Spleen (tissue), 11 donors: ENCODE measurements around the gene ENPEP. TPM values are rescaled to one million over a fixed set of nuclear protein-coding genes. Genes with fewer than 3 reads are reported as not detected.
"Not testable (repeated sequence)": the region's sequence is repeated elsewhere in the genome, so short reads cannot be mapped to it uniquely, and the experiment has no call there.

Experiments
- DNase-seq: peaks from one replicate; pipeline ENCODE4 v3.0.0-alpha.2; 2020
- H3K27ac ChIP-seq, 8 donors: fragments of 200-600 bp; sonication (generic) in 7 of 8; 1 replicate in 4 of 8; 2 replicates in 4 of 8; pipeline versions ENCODE4 v1.5.0 to v1.8.0; 2016 to 2021; ENCODE audit warnings: inconsistent platforms in 4 of 8, mild to moderate bottlenecking in 4 of 8, moderate library complexity in 1 of 8
- H3K27me3 ChIP-seq, 7 donors: fragments of 200-600 bp; sonication (generic) in 6 of 7; replicated peaks in 1 of 7; 1 replicate in 4 of 7; 2 replicates in 3 of 7; pipeline versions ENCODE4 v1.5.0 to v1.8.0; 2016 to 2021; ENCODE audit warnings: inconsistent platforms in 3 of 7, mild to moderate bottlenecking in 1 of 7
- H3K36me3 ChIP-seq, 6 donors: fragments of 200-600 bp; sonication (generic) in 5 of 6; 1 replicate in 4 of 6; 2 replicates in 2 of 6; pipeline versions ENCODE4 v1.5.0 to v1.8.0; 2016 to 2021; ENCODE audit warnings: inconsistent platforms in 2 of 6
- H3K4me1 ChIP-seq, 6 donors: fragments of 200-600 bp; sonication (generic) in 5 of 6; 1 replicate in 3 of 6; 2 replicates in 3 of 6; pipeline versions ENCODE4 v1.5.0 to v1.8.0; 2016 to 2021; ENCODE audit warnings: inconsistent platforms in 3 of 6
- H3K4me3 ChIP-seq, 8 donors: fragments of 200-600 bp; sonication (generic) in 7 of 8; 1 replicate in 4 of 8; 2 replicates in 4 of 8; pipeline versions ENCODE4 v1.5.0 to v1.8.0; 2016 to 2021; ENCODE audit warnings: inconsistent platforms in 4 of 8, mild to moderate bottlenecking in 4 of 8, moderate library complexity in 2 of 8
- H3K9me3 ChIP-seq, 8 donors: fragments of 200-600 bp; sonication (generic) in 7 of 8; 1 replicate in 4 of 8; 2 replicates in 4 of 8; pipeline versions ENCODE4 v1.5.0 to v1.8.0; 2016 to 2021; ENCODE audit warnings: inconsistent platforms in 4 of 8
- POLR2A ChIP-seq, 3 donors: fragments of 450-650 bp; IDR thresholded peaks; one replicate each; pipeline ENCODE4 v1.5.1; 2017; ENCODE audit warnings: antibody characterized with exemption in 3 of 3, mild to moderate bottlenecking in 1 of 3
- POLR2AphosphoS5 ChIP-seq, 3 donors: sonication (generic); formaldehyde crosslinking; IDR thresholded peaks; one replicate each; pipeline ENCODE4 v1.5.1; 2017; ENCODE audit warnings: antibody characterized with exemption in 3 of 3
- WGBS, 5 donors: extraction: QIAGEN DNeasy Blood & Tissue Kit in 3 of 5; methylation state at CpG; one replicate each; pipeline versions ENCODE4 v1.1.5 to v1.1.7; 2013 to 2018; 5-methylcytosine and 5-hydroxymethylcytosine counted together
- intact Hi-C: fragments of 100-400 bp; cut with DNase I; formaldehyde crosslinking; loops from one replicate; pipeline ENCODE4 v1.15.0; 2023; ENCODE audit warnings: low total_unique reads
- polyA plus RNA-seq, 3 donors: library from polyadenylated mRNA; stranded (reverse); fragments of 200-250 nt; gene quantifications; one replicate each; pipeline ENCODE4 v1.2.1, GENCODE V29; 2013
- total RNA-seq, 7 donors: library from RNA; depleted of rRNA in 3 of 7; stranded (reverse); fragments of >200 nt in 3 of 7; fragmentation: NEBNext Ultra II Directional in 4 of 7; extraction: Animal tissue kit (Norgen Biotek cat#: 25700) in 4 of 7; gene quantifications; one replicate each; pipeline versions ENCODE4 v1.1.0 to v1.2.1, GENCODE V29; 2016 to 2021
- TF ChIP-seq, protein P1 (sequence below), 11 experiments: fragments of 200-600 bp in 7 of 11; fragments of 450-650 bp in 4 of 11; sonication (generic) in 4 of 11; IDR thresholded peaks in 8 of 11; conservative IDR thresholded peaks in 3 of 11; 1 replicate in 7 of 11; 2 replicates in 4 of 11; pipeline versions ENCODE4 v1.4.0 to v1.8.0; 2016 to 2021; ENCODE audit warnings: antibody characterized with exemption in 11 of 11, inconsistent platforms in 4 of 11, mild to moderate bottlenecking in 1 of 11
- donor health status: healthy with polysubstance abuse.
- donor health status: DM: no; HTN: no; CAD: no; lungs with moderate emphysema.
- donor health status: DM: no; HTN: no; CAD: no.
- donor health status: Bipolar disorder and iron deficiency.
- donor health status: healthy.
- donor health status: DM: no; HTN: no; CAD: no.
- donor health status: DM: yes; HTN: yes; CAD: no.

The ENPEP gene
- total and polyA plus RNA-seq, 10 donors = 1.8 to 48.3 (median 30.3) TPM

DNA sequence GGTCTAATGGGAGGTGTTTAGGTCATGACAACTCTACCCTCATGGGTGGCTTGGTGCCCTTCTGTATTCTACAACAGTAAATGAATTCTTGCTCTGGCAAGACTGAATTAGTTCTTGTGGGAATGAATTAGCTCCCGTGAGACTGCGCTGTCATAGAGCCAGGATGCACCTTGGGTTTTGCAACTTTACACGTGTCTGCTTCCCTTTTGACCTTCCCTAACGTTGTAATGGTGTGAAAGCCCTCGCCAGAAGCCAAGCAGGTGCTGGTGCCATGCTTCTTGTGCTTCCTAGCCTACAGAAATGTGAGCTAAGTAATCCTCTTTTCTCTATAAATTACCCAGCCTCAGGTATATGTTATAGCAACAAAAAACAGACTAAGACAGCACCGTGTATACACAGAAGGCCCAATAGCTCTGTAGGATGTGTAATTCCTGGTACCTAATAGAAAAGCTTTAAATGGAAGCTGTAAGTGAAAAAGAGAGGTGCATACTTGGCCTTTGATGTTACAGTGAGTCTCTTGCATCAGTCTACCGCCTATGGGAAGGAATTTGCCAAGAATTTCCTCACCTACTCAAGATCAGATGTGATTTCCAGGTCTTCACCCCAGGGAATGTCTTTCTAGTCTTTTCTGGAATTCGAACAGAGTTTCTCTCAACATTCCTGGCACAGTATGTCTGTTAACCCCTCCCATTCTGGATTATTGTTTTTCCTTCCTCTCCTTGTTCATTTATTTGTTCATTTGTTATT lies 3.2 kb upstream of the ENPEP start:
- no peaks in the 10 kb centered on the region for H3K36me3 ChIP-seq
- no peak overlapping the region for H3K4me3 ChIP-seq
- no peak for DNase-seq
- no peak for TF ChIP-seq POLR2A (IDR thresholded peaks at IDR 0.05)
- no peak for TF ChIP-seq POLR2AphosphoS5 (IDR thresholded peaks at IDR 0.05)
- TF ChIP-seq, protein P1, sequence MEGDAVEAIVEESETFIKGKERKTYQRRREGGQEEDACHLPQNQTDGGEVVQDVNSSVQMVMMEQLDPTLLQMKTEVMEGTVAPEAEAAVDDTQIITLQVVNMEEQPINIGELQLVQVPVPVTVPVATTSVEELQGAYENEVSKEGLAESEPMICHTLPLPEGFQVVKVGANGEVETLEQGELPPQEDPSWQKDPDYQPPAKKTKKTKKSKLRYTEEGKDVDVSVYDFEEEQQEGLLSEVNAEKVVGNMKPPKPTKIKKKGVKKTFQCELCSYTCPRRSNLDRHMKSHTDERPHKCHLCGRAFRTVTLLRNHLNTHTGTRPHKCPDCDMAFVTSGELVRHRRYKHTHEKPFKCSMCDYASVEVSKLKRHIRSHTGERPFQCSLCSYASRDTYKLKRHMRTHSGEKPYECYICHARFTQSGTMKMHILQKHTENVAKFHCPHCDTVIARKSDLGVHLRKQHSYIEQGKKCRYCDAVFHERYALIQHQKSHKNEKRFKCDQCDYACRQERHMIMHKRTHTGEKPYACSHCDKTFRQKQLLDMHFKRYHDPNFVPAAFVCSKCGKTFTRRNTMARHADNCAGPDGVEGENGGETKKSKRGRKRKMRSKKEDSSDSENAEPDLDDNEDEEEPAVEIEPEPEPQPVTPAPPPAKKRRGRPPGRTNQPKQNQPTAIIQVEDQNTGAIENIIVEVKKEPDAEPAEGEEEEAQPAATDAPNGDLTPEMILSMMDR (IDR thresholded peaks at IDR 0.05 in 8 of 11, conservative IDR thresholded peaks at IDR 0.05 in 3 of 11) = no peak
- no peak overlapping the region for H3K27ac ChIP-seq
- 41 to 60% (median 53%) methylated on average over 8 of the region's 8 CpGs for WGBS, 5 donors
- H3K9me3 ChIP-seq = peaks cover 0 to 11% (median 2%) of the 10 kb centered on the region in 8 donors
- intact Hi-C loops = no loop called here
- peaks cover 0 to 9% (median 0%) of the 10 kb centered on the region in 7 donors for H3K27me3 ChIP-seq
- no peaks in the 10 kb centered on the region for H3K4me1 ChIP-seq

DNA sequence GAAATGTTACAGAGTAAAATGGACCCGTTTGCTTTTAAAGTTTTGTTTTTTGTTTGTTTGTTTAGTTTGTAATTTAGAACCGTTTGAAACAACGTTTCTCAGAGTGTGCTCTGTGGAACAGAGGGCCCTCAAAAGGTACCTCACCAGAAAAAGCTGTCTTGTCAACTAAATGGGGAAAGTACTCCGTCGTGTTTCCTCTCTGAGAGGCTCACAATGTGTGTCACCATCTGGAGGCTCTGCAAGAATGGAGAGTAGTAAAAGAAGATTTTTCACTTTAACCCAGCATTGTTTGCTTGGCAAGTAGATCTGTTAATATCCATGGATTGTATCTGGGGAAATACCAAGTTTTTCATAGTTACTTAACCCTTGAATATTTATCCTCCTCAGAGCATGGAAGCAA lies 1.5 kb upstream of the ENPEP start:
- no peak for TF ChIP-seq POLR2AphosphoS5 (IDR thresholded peaks at IDR 0.05)
- TF ChIP-seq POLR2A (IDR thresholded peaks at IDR 0.05) = no peak
- TF ChIP-seq, protein P1 (IDR thresholded peaks at IDR 0.05 in 8 of 11, conservative IDR thresholded peaks at IDR 0.05 in 3 of 11) = no peak
- intact Hi-C loops = no loop called here
- peaks cover 0 to 9% (median 0%) of the 10 kb centered on the region in 7 donors for H3K27me3 ChIP-seq
- 55 to 75% (median 62%) methylated on average over 5 of the region's 5 CpGs for WGBS, 5 donors
- DNase-seq = no peak
- H3K9me3 ChIP-seq = peaks cover 0 to 3% (median under 1%) of the 10 kb centered on the region in 8 donors
- H3K27ac ChIP-seq = no peak overlapping the region
- H3K4me1 ChIP-seq = no peaks in the 10 kb centered on the region
- no peak overlapping the region for H3K4me3 ChIP-seq
- H3K36me3 ChIP-seq = no peaks in the 10 kb centered on the region

DNA sequence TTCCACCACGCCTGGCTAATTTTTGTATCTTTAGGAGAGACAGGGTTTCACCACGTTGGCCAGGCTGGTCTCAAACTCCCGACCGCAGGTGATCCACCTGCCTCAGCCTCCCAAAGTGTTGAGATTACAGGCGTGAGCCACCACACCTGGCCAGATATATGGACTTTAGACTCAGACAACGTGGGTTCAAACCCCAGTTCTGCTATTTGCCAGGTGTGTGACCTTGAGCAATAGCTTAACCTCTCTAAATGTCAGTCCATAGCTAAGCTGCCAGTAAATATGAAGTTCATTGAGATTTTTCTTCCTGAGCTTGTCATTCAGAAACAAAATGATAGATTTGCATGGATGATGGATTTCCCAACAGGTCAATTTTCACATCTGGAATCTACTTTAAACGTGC lies 875 bp upstream of the ENPEP start:
- DNase-seq, H3K4me1 ChIP-seq, intact Hi-C loops, H3K36me3 ChIP-seq, H3K4me3 ChIP-seq, H3K27me3 ChIP-seq, H3K9me3 ChIP-seq: not testable (repeated sequence)
- WGBS, 5 donors = 71 to 87% (median 79%) methylated on average over 7 of the region's 7 CpGs
- peak overlapping the region in 1 of 8 donors; percentile 75 for H3K27ac ChIP-seq

DNA sequence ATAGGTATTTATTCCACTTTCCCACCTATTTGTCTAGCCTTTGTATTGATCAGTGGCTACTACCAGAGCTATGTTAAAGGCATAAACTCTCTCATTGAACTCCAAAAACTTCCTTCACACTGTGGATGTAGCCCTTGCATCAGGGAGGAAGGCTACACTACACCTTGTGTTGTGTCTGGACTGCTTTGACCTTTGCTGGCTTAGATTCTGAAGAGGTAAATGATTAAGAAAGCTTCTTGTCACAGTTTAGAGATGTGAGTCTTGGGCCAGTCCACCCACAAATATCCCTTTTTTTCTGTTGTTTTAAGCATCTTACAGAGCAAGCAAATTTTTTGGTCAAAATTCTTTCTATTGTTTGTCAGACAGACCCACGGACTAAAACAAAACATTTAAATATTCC lies 1.9 kb downstream of the ENPEP start:
- Histone ChIP-seq H3K27ac (peak overlapping the region in 4 of 8 donors; percentile 67 to 78 (median 76)), H3K9me3 (no peaks in the 10 kb centered on the region), H3K27me3 (peaks cover 0 to 32% (median 0%) of the 10 kb centered on the region in 7 donors), H3K4me1 (no peaks in the 10 kb centered on the region), H3K36me3 (no peaks in the 10 kb centered on the region), H3K4me3 (peak overlapping the region in 7 of 8 donors; percentile 2 to 62 (median 29))
- intact Hi-C loops = no loop called here
- DNase-seq = no peak
- whole genome bisulfite sequencing, 5 donors = 70 to 95% (median 80%) methylated on average over 1 of the region's 1 CpG
- TF ChIP-seq POLR2A (IDR thresholded peaks at IDR 0.05) (no peak), POLR2AphosphoS5 (IDR thresholded peaks at IDR 0.05) (no peak)

DNA sequence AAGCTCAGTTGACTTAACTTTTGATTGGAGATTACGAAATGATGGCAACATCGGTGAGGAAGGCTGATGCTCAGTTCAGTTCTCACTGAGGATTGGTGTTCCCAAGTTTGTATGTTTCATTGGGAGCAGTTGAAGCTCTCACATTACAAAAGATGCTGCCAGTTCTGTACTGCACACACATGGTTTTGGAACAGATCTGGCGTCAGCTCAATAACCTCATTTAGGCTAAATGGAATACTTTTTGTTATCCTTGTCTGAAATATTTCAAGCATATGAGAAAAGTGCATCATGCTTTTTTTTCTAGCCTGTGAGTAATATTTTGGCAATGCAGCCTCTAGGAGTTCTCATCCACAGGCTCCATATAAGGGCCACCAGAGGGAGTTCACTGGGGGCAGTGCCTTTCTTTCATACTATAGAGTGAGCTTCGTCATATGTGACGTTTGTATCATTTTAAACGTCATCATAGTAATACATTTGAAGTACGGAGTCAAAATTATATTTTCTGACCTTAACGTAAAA lies 4.1 kb downstream of the ENPEP start:
- no peak for DNase-seq
- peak overlapping the region in 2 of 8 donors; percentile 33 to 49 for H3K4me3 ChIP-seq
- H3K4me1 ChIP-seq = peaks cover 0 to 15% (median 0%) of the 10 kb centered on the region in 6 donors
- WGBS, 5 donors = 71 to 82% (median 76%) methylated on average over 8 of the region's 8 CpGs
- peak overlapping the region in 4 of 8 donors; percentile 9 to 37 (median 12) for H3K27ac ChIP-seq
- intact Hi-C loops = no loop called here
- H3K27me3 ChIP-seq = peaks cover 0 to 32% (median 0%) of the 10 kb centered on the region in 7 donors
- no peaks in the 10 kb centered on the region for H3K9me3 ChIP-seq
- H3K36me3 ChIP-seq = no peaks in the 10 kb centered on the region
- TF ChIP-seq POLR2A (IDR thresholded peaks at IDR 0.05) = no peak
- TF ChIP-seq, protein P1 (IDR thresholded peaks at IDR 0.05 in 8 of 11, conservative IDR thresholded peaks at IDR 0.05 in 3 of 11) = no peak
- no peak for TF ChIP-seq POLR2AphosphoS5 (IDR thresholded peaks at IDR 0.05)
